ENCODE data around the gene UBE2QL1.

UBE2QL1 gene

DNA sequence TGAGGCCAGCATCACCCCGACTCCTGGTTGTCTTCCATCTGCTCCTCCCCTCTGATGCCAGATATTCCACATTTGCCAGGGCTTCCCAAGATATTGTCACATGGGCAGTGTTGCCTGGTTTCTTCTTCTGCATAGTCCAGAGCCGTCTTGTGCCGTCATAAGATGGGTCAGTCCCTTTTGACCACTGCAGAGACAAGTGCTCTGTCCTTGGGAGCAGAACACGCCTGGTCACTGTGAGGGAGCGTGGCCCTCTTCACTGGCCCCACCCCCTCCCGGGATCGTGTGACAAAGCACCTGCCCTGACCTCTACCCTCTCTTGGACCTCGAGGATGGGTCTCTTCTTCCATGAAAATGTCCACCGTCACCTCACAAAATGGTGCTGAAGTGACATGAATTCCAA lies 41.6 kb downstream of the UBE2QL1 start:
- H3K4me3 ChIP-seq, result no peak overlapping the region
- TF ChIP-seq EZH2 (IDR thresholded peaks at IDR 0.05), result no peak
- TF ChIP-seq FOXP2 (optimal IDR thresholded peaks at IDR 0.05; ENCODE audit: control extremely low read depth, extremely low read length, insufficient read depth), result no peak
- TF ChIP-seq POLR2AphosphoS5 (IDR thresholded peaks at IDR 0.05; ENCODE audit: borderline replicate concordance, low read depth, low read length), result no peak
- DNase-seq (ENCODE audit: low read depth, low spot score), result no peak
- H3K9ac ChIP-seq (ENCODE audit: insufficient read length), result no peak overlapping the region
- no peak overlapping the region for H3K27ac ChIP-seq
- H3K9me3 ChIP-seq (ENCODE audit: low read depth, low read length), result no peaks in the 10 kb centered on the region
- no peaks in the 10 kb centered on the region for H3K36me3 ChIP-seq (ENCODE audit: insufficient read depth, low read length)

DNA sequence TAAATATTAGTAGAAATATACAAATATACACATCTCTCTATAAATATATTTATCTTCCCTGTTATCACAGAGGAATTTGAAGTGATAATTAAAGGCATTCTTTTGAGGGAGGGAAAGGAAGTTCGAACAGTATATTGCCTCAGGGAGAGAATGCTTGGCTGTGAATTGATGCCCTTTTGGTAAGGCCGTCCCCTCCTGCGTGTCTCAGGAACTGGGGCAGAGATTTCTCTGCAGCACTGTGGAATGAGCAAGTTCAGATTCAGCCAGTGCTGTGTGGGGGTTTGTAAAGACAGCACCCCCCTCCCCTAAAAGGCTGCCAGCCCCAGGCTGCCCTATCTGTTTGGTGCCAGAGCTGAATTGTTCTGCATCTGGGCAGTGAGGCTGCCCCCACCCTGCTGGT lies 42.0 kb downstream of the UBE2QL1 start:
- Histone ChIP-seq H3K27ac (no peak overlapping the region), H3K36me3 (ENCODE audit: insufficient read depth, low read length) (no peaks in the 10 kb centered on the region), H3K4me3 (no peak overlapping the region), H3K9me3 (ENCODE audit: low read depth, low read length) (no peaks in the 10 kb centered on the region), H3K9ac (ENCODE audit: insufficient read length) (no peak overlapping the region)
- DNase-seq (ENCODE audit: low read depth, low spot score), result no peak
- TF ChIP-seq EZH2 (IDR thresholded peaks at IDR 0.05), result no peak
- TF ChIP-seq FOXP2 (optimal IDR thresholded peaks at IDR 0.05; ENCODE audit: control extremely low read depth, extremely low read length, insufficient read depth), result no peak
- TF ChIP-seq POLR2AphosphoS5 (IDR thresholded peaks at IDR 0.05; ENCODE audit: borderline replicate concordance, low read depth, low read length), result no peak

DNA sequence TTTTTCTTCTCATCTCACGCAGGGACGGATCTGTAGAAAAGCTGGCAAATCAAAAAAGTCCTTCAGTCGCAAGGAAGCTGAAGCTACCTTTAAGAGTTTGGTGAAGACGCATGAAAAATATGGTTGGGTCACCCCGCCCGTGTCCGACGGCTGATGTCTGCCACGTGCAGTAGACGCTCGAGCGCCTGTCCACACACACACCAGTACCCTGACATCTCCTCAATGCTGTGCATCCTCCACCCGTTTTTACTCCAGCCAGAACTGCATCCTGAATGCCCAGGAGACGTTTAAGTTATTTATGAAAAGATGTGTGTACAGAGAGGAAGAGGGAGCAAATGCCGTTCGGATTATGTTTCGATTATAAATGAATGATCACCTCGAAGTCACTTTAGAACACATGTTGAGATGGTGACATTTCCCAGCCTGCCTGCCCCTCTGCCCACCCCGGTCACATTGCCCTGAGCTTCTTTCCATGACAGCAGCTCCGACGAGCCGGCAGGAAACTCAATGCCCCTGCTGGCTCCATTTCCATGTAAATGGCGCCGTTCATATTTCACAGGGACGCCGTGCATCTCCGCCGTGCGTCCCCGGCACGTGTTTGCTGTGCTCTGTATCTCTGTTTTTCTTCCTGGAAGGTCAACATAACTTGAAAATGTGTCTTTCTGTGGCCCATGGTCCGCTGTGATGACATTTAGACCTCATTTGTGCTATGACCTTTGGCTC lies 42.7 kb downstream of the UBE2QL1 start:
- H3K36me3 ChIP-seq (ENCODE audit: insufficient read depth, low read length), result no peaks in the 10 kb centered on the region
- TF ChIP-seq EZH2 (IDR thresholded peaks at IDR 0.05) (no peak), FOXP2 (optimal IDR thresholded peaks at IDR 0.05; ENCODE audit: control extremely low read depth, extremely low read length, insufficient read depth) (no peak), POLR2AphosphoS5 (IDR thresholded peaks at IDR 0.05; ENCODE audit: borderline replicate concordance, low read depth, low read length) (no peak)
- H3K4me3 ChIP-seq, result no peak overlapping the region
- H3K27ac ChIP-seq, result no peak overlapping the region
- H3K9ac ChIP-seq (ENCODE audit: insufficient read length), result no peak overlapping the region
- no peak for DNase-seq (ENCODE audit: low read depth, low spot score)
- no peaks in the 10 kb centered on the region for H3K9me3 ChIP-seq (ENCODE audit: low read depth, low read length)

DNA sequence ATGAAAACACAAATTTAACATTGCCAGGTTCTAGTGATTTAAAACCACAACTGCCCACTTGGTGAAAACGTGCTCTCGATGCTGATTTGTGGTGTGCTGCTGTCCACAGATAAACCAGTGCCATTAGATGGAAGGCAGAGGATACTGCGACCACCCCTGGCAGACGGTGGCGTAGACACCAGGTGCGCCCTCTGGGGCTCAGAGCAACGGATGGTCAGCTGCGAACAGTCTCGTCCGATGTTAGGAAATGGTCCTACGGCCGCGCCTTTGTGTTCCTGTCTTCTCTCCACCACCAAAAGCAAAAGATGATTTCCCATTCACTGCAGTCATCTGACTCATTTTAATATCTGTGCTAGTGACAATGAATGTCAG lies 43.2 kb downstream of the UBE2QL1 start:
- DNase-seq (ENCODE audit: low read depth, low spot score), result no peak
- no peak overlapping the region for H3K4me3 ChIP-seq
- no peak overlapping the region for H3K9ac ChIP-seq (ENCODE audit: insufficient read length)
- H3K27ac ChIP-seq, result no peak overlapping the region
- H3K36me3 ChIP-seq (ENCODE audit: insufficient read depth, low read length), result no peaks in the 10 kb centered on the region
- TF ChIP-seq EZH2 (IDR thresholded peaks at IDR 0.05) (no peak), FOXP2 (optimal IDR thresholded peaks at IDR 0.05; ENCODE audit: control extremely low read depth, extremely low read length, insufficient read depth) (no peak), POLR2AphosphoS5 (IDR thresholded peaks at IDR 0.05; ENCODE audit: borderline replicate concordance, low read depth, low read length) (no peak)
- no peaks in the 10 kb centered on the region for H3K9me3 ChIP-seq (ENCODE audit: low read depth, low read length)

DNA sequence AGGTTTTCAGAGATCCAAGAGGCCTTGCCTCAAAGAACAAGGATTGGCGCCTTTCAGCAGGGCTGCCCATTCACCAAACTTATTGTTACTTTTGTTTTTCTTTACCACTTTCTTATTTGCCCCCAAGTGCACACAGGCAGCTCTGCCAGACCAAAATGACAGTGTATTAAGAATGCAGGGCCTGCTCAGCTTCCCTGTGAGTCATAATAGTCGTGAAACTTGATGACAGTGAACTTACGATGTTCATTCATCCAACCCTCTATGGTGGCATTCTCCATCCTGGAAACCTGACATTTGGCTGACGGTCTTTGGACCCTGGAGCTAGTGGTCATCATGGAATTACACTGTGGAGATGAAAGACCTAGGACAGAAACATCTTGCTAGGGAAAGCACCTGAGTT lies 44.3 kb downstream of the UBE2QL1 start:
- no peak overlapping the region for H3K4me3 ChIP-seq
- no peaks in the 10 kb centered on the region for H3K36me3 ChIP-seq (ENCODE audit: insufficient read depth, low read length)
- H3K9ac ChIP-seq (ENCODE audit: insufficient read length), result no peak overlapping the region
- no peak for TF ChIP-seq POLR2AphosphoS5 (IDR thresholded peaks at IDR 0.05; ENCODE audit: borderline replicate concordance, low read depth, low read length)
- TF ChIP-seq EZH2 (IDR thresholded peaks at IDR 0.05), result no peak
- TF ChIP-seq FOXP2 (optimal IDR thresholded peaks at IDR 0.05; ENCODE audit: control extremely low read depth, extremely low read length, insufficient read depth), result no peak
- H3K9me3 ChIP-seq (ENCODE audit: low read depth, low read length), result no peaks in the 10 kb centered on the region
- H3K27ac ChIP-seq, result no peak overlapping the region
- no peak for DNase-seq (ENCODE audit: low read depth, low spot score)

DNA sequence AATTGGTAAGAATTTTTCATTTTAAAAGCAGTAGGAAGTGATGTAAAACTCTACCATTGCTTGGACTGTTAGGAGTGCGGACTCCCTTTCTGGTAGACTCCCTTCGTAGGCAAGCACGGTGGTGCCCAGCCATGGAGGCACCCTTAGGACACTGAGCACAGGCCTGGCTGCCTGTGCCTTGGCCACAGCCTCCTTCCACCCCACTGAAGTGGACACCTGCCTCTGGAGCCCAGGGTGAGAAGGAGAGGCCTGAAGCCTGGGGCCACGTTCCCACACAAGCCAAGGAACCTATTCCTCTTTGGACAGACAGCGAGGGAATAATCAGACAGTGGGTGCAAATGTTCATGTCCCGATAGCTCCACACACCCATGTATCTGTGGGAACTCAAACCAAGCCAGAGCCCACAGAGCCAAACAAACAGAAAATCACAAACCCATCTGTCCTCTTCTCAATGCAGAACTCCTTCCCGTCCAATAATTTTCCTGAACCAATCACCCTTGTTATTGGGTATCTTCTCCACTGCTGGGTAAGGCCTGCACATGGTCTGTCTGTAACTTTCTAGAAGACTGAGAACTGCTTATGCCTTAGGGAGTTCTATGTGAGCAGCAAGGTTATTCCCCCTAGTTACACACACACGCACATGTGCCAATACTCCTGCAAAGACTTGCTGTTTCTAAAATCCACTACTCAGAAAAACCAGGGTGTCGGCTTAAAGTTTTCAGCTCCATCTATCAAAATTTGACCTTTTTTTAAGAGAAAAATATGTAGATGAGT lies 45.2 kb downstream of the UBE2QL1 start:
- no peak for DNase-seq (ENCODE audit: low read depth, low spot score)
- TF ChIP-seq EZH2 (IDR thresholded peaks at IDR 0.05), result no peak
- no peak for TF ChIP-seq FOXP2 (optimal IDR thresholded peaks at IDR 0.05; ENCODE audit: control extremely low read depth, extremely low read length, insufficient read depth)
- no peak for TF ChIP-seq POLR2AphosphoS5 (IDR thresholded peaks at IDR 0.05; ENCODE audit: borderline replicate concordance, low read depth, low read length)
- Histone ChIP-seq H3K27ac (no peak overlapping the region), H3K36me3 (ENCODE audit: insufficient read depth, low read length) (no peaks in the 10 kb centered on the region), H3K9ac (ENCODE audit: insufficient read length) (no peak overlapping the region), H3K9me3 (ENCODE audit: low read depth, low read length) (no peaks in the 10 kb centered on the region), H3K4me3 (no peak overlapping the region)

DNA sequence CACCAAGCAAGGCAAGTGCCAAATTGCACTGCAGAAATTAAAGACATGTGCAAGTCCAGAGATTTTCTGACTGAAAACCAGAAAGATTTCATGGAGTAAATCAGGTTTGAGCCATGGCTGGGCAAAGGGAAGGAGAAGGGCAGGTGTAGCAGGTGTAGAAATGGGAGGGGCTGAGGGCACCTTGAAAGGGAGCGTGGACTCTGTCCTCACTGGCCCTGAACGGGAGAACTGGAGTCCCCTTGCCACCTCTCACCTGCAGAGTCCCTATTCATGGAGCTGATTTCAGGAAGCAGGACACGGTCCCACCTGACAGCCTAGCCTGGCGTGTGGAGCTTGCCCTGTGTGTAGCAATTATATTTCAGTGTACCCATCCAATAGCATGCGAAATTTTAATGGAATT lies 46.3 kb downstream of the UBE2QL1 start:
- TF ChIP-seq EZH2 (IDR thresholded peaks at IDR 0.05), result no peak
- no peak for TF ChIP-seq FOXP2 (optimal IDR thresholded peaks at IDR 0.05; ENCODE audit: control extremely low read depth, extremely low read length, insufficient read depth)
- TF ChIP-seq POLR2AphosphoS5 (IDR thresholded peaks at IDR 0.05; ENCODE audit: borderline replicate concordance, low read depth, low read length), result no peak
- DNase-seq (ENCODE audit: low read depth, low spot score), result no peak
- no peak overlapping the region for H3K27ac ChIP-seq

DNA sequence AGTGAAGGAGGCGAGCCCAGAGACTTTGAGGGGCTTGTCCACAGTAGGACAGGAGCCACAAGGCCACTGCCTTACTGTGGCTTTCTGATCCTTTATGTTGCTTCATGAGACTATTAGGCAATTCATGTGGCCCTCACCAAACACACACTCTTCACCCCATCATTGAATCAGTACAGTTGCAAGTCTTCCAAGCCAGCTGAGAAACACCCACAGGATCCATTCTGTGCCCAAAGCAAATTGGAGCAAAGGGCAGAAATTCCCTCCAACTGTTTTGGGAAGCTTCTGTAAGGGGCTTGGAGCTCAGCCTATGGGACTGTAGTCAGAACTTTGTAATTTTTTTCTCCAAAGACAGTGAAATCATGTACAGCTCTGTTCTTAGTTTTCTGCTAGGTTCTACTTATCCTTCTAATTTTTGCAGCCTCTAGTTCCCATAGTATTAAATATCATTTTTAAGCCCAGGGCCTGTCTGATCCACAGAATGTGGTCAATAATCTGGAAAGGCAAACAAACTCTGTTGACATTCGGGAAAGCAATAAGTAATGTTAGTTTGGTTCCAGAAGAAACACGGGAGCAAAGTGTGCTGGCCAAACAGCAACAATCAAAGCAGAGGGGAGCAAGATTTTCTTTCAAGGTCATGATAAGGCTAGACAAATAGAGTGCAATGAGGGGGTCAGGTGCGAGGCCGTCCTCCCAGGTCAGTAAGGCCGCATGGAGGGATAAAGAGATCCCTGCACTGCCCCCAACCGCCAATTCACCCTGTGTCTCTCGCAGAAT lies 47.0 kb downstream of the UBE2QL1 start:
- Histone ChIP-seq H3K4me3 (no peak overlapping the region), H3K9ac (ENCODE audit: insufficient read length) (no peak overlapping the region), H3K9me3 (ENCODE audit: low read depth, low read length) (no peaks in the 10 kb centered on the region), H3K27ac (no peak overlapping the region), H3K36me3 (ENCODE audit: insufficient read depth, low read length) (no peaks in the 10 kb centered on the region)
- no peak for DNase-seq (ENCODE audit: low read depth, low spot score)
- TF ChIP-seq POLR2AphosphoS5 (IDR thresholded peaks at IDR 0.05; ENCODE audit: borderline replicate concordance, low read depth, low read length) (no peak), FOXP2 (optimal IDR thresholded peaks at IDR 0.05; ENCODE audit: control extremely low read depth, extremely low read length, insufficient read depth) (no peak), EZH2 (IDR thresholded peaks at IDR 0.05) (no peak)

More for the DNA sequence above, 46.3 kb downstream of the UBE2QL1 start:
- Histone ChIP-seq H3K4me3 (no peak overlapping the region), H3K9me3 (ENCODE audit: low read depth, low read length) (no peaks in the 10 kb centered on the region), H3K36me3 (ENCODE audit: insufficient read depth, low read length) (no peaks in the 10 kb centered on the region), H3K9ac (ENCODE audit: insufficient read length) (no peak overlapping the region)
